Neutrophil (primary cell): ENCODE measurements around the gene B3GNT3.

ENCODE experiments used
- H3K27ac ChIP-seq: fragments of 200-600 bp; sonication (generic); 2 replicates; pipeline ENCODE4 v1.5.1; 2016; ENCODE audit warnings: mild to moderate bottlenecking, moderate library complexity
- H3K27me3 ChIP-seq: fragments of 200-600 bp; sonication (generic); 2 replicates; pipeline ENCODE4 v1.6.0; 2016; ENCODE audit warnings: mild to moderate bottlenecking
- H3K36me3 ChIP-seq: fragments of 200-600 bp; sonication (generic); 2 replicates; pipeline ENCODE4 v1.5.1; 2017
- H3K4me1 ChIP-seq, 2 experiments: fragments of 200-600 bp in 1 of 2; sonication (generic) in 1 of 2; 1 replicate in 1 of 2; 2 replicates in 1 of 2; pipeline versions ENCODE4 v1.5.1 to v1.6.1; 2013 to 2016; ENCODE audit warnings: low read depth in 1 of 2, low read length in 1 of 2, mild to moderate bottlenecking in 1 of 2, moderate library complexity in 1 of 2; ENCODE audit not compliant: control insufficient read depth in 1 of 2, insufficient read depth in 1 of 2
- H3K4me3 ChIP-seq, 2 experiments: fragments of 200-600 bp in 1 of 2; sonication (generic) in 1 of 2; 1 replicate in 1 of 2; 2 replicates in 1 of 2; pipeline ENCODE4 v1.5.1; 2013 to 2016; ENCODE audit warnings: low read depth in 1 of 2, low read length in 1 of 2, mild to moderate bottlenecking in 1 of 2, moderate library complexity in 1 of 2
- H3K9me3 ChIP-seq: fragments of 200-600 bp; sonication (generic); 2 replicates; pipeline ENCODE4 v1.5.1; 2016
- CTCF ChIP-seq: fragments of 200-600 bp; sonication (generic); IDR thresholded peaks from 2 replicates; pipeline ENCODE4 v1.5.1; 2016; ENCODE audit warnings: antibody characterized with exemption

B3GNT3 gene

GRCh38 chr19:17811681-17812080 is 16.7 kb downstream of the B3GNT3 start:
- Histone ChIP-seq H3K4me3 (no peak overlapping the region), H3K9me3 (no peaks in the 10 kb centered on the region), H3K4me1 (no peaks in the 10 kb centered on the region), H3K27ac (no peak overlapping the region), H3K36me3 (no peaks in the 10 kb centered on the region), H3K27me3 (peaks cover 29% of the 10 kb centered on the region)
- TF ChIP-seq CTCF = no peak

- no peak for TF ChIP-seq CTCF
- H3K27ac ChIP-seq = no peak overlapping the region
- H3K36me3 ChIP-seq = no peaks in the 10 kb centered on the region
- no peaks in the 10 kb centered on the region for H3K4me1 ChIP-seq
- no peaks in the 10 kb centered on the region for H3K9me3 ChIP-seq
- peaks cover 25% of the 10 kb centered on the region for H3K27me3 ChIP-seq
- no peak overlapping the region for H3K4me3 ChIP-seq
Observed at GRCh38 chr19:17812099-17812498, 17.2 kb downstream of the B3GNT3 start.

GRCh38 chr19:17817668-17818363 is 22.9 kb downstream of the B3GNT3 start:
- Histone ChIP-seq H3K36me3 (no peaks in the 10 kb centered on the region), H3K9me3 (no peaks in the 10 kb centered on the region), H3K27ac (no peak overlapping the region), H3K27me3 (no peaks in the 10 kb centered on the region), H3K4me1 (no peaks in the 10 kb centered on the region), H3K4me3 (no peak overlapping the region)
- TF ChIP-seq CTCF = no peak

GRCh38 chr19:17821190-17821589 is 26.3 kb downstream of the B3GNT3 start, which contains the start of gene INSL3:
INSL3 (minus strand) TSS chr19:17821519; CDS start chr19:17821506, 13 bp downstream.
- no peak for TF ChIP-seq CTCF
- Histone ChIP-seq H3K36me3 (peaks cover 10% of the 10 kb centered on the region), H3K9me3 (no peaks in the 10 kb centered on the region), H3K4me3 (no peak within 1 kb of the TSS), H3K27ac (no peak within 1 kb of the TSS), H3K27me3 (no peaks in the 10 kb centered on the region), H3K4me1 (no peaks in the 10 kb centered on the region)

GRCh38 chr19:17824339-17824738 is 29.4 kb downstream of the B3GNT3 start:
- no peak for TF ChIP-seq CTCF
- no peaks in the 10 kb centered on the region for H3K27me3 ChIP-seq
- peaks cover 25 to 26% of the 10 kb centered on the region in 2 experiments for H3K4me1 ChIP-seq
- no peaks in the 10 kb centered on the region for H3K9me3 ChIP-seq
- H3K27ac ChIP-seq = no peak overlapping the region
- H3K36me3 ChIP-seq = peaks cover 30% of the 10 kb centered on the region
- H3K4me3 ChIP-seq = no peak overlapping the region
